Upper lobe of right lung (tissue), 1 donor: ENCODE results near the gene SLC51A. TPM values are rescaled to one million over a fixed set of nuclear protein-coding genes. Genes with fewer than 3 reads are reported as not detected.
"Not testable (repeated sequence)": the region's sequence is repeated elsewhere in the genome, so short reads cannot be mapped to it uniquely, and the experiment has no call there.

Experiments used
- ATAC-seq: fragments of 200-7000 bp; cut with Tn5 transposase; one replicate; pipeline ENCODE4 v1.9.1; 2020; ENCODE audit warnings: mild to moderate bottlenecking, moderate library complexity
- DNase-seq: peaks from one replicate; pipeline ENCODE4 v3.0.0-alpha.2; 2020
- H3K27ac ChIP-seq: fragments of 200-600 bp; one replicate; pipeline ENCODE4 v1.8.0; 2022
- H3K27me3 ChIP-seq: fragments of 200-600 bp; one replicate; pipeline ENCODE4 v1.8.0; 2022; ENCODE audit warnings: mild to moderate bottlenecking
- H3K36me3 ChIP-seq: fragments of 200-600 bp; one replicate; pipeline ENCODE4 v1.8.0; 2022
- H3K4me1 ChIP-seq: fragments of 200-600 bp; one replicate; pipeline ENCODE4 v1.8.0; 2022
- H3K4me3 ChIP-seq: fragments of 200-600 bp; one replicate; pipeline ENCODE4 v1.8.0; 2022; ENCODE audit warnings: mild to moderate bottlenecking
- H3K9me3 ChIP-seq: fragments of 200-600 bp; one replicate; pipeline ENCODE4 v1.8.0; 2022
- intact Hi-C: fragments of 100-400 bp; cut with DNase I; formaldehyde crosslinking; loops from one replicate; pipeline ENCODE4 v1.11.0; 2022
- total RNA-seq: library from RNA; stranded (reverse); fragmentation: NEBNext Ultra II Directional; extraction: Animal tissue kit (Norgen Biotek cat#: 25700); gene quantifications from one replicate; pipeline ENCODE4 v1.2.1, GENCODE V29; 2021
- TF ChIP-seq, protein P1 (sequence below): fragments of 200-600 bp; IDR thresholded peaks from one replicate; pipeline ENCODE4 v1.8.0; 2022; ENCODE audit warnings: antibody characterized with exemption
- donor health status: DM: no; HTN: yes; CAD: no; lungs with severe emphysema.

Gene SLC51A
- total RNA-seq, 1 donor from 2014 or later = not detected

DNA sequence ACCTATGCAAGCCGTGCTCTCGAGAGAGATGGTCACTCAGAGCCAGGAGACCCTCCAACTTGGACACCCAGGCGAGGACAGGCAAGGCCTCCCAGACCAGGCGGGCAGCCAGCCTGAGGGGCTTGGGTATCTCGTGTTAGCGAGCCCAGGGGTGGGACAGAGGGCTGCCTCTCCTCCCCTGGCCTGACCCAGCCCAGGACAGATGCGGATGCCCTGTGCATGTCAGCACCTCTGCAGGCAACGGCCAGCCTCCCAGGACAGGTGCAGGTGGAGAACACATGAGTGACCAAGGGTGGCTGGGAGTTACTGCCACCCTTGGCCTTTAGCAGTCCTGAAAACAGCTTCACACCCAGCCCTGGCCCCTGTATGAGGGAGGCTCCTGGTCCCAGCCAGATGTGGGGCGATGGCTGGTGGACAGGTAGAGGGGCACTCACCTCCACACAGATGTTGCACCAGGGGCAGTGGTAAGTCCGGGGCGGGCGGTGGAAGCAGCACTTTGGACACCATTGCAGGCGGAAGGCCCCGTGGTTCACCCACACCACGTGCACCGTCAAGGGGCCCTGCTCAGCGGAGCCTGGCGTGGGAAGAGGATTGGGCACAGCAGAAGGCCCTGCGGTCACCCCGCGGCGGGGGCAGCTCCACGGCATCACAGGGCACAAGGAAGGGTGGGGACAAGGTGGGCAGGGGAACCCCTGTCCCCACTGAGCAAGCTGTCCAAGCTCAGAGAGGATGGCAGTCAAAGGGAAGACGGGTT, 7.2 kb upstream of the SLC51A start:
- no peaks in the 10 kb centered on the region for H3K9me3 ChIP-seq
- DNase-seq (no peak), ATAC-seq (no peak)
- H3K36me3 ChIP-seq = no peaks in the 10 kb centered on the region
- no peak overlapping the region for H3K4me3 ChIP-seq
- H3K4me1 ChIP-seq = no peaks in the 10 kb centered on the region
- no peaks in the 10 kb centered on the region for H3K27me3 ChIP-seq
- H3K27ac ChIP-seq = no peak overlapping the region
- intact Hi-C loops = no loop called here
- TF ChIP-seq, protein P1, sequence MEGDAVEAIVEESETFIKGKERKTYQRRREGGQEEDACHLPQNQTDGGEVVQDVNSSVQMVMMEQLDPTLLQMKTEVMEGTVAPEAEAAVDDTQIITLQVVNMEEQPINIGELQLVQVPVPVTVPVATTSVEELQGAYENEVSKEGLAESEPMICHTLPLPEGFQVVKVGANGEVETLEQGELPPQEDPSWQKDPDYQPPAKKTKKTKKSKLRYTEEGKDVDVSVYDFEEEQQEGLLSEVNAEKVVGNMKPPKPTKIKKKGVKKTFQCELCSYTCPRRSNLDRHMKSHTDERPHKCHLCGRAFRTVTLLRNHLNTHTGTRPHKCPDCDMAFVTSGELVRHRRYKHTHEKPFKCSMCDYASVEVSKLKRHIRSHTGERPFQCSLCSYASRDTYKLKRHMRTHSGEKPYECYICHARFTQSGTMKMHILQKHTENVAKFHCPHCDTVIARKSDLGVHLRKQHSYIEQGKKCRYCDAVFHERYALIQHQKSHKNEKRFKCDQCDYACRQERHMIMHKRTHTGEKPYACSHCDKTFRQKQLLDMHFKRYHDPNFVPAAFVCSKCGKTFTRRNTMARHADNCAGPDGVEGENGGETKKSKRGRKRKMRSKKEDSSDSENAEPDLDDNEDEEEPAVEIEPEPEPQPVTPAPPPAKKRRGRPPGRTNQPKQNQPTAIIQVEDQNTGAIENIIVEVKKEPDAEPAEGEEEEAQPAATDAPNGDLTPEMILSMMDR = no peak

DNA sequence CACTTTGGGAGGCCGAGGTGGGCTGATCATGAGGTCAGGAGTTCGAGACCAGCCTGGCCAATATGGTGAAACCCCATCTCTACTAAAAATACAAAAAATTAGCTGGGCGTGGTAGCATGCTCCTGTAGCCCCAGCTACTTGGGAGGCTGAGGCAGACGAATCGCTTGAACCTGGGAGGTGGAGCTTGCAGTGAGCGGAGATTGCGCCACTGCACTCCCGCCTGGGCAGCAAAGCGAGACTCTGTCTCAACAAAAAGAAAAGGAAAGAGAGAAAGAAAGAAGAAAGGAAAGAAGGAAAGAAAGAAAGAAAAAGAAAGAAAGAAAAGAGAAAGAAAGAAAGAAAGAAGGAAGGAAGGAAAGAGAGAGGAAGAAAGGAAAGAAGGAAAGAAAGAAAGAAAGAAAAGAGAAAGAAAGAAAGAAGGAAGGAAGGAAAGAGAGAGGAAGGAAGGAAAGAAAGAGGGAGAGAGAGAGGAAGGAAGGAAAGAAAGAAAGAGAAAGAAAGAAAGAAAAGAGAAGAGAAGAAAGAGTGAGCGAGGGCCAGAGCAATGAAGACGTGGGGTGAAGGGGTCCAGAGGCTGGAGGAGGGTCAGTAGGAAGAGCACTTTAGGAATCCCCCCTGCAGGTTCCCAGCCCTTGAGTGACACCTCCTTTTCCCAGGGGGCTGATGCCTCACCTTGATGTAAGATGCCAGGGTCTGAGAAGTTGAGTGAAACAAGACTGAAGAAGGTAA, 6.2 kb upstream of the SLC51A start:
- H3K9me3 ChIP-seq, intact Hi-C loops, DNase-seq, H3K27me3 ChIP-seq, ATAC-seq, H3K36me3 ChIP-seq, H3K4me3 ChIP-seq, H3K27ac ChIP-seq, H3K4me1 ChIP-seq: not testable (repeated sequence)

DNA sequence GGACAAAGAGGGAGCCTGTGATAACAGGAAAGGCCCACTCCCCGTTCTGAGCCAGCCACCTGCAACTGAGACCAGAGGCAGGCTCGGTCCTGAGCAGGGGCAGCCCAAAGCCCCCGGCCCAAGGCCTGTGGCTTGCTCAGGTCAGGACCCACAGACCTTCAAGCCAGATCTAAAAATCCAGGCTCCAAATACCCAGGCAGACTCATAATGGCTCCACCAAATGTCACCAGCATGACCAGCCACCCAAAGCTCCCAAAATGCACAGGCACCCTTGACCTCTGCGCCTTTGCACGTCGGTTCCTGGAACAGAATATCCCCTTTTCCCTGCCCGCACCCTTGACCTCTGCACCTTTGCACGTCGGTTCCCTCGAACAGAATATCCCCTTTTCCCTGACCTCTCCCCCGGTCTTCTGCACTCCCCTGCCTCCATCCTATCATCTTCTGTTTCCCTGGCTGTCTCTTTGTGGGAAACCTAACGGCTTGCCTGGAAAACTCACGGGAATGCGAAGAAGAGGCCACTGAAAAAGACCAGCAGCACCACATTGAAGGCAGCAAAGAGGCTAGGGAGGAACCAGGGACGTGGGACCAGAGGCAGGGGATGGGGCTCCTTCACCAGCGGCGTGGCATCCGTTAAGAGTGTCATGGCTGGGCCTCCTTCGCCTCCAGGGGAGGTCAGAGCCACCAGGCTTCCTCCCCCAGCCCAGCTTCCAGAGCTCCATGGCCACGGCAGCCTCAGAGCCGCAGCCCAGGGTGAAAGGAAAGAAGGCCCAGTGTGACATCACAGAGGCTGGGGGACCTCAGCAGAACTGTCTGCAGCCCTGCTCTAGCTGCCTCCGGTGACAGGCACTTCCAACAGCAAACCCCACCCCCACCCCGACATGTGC, 5.4 kb upstream of the SLC51A start, which contains the start of gene ZDHHC19:
Gene ZDHHC19, minus strand, starts transcription at position 728 of the 884 bp plus-strand sequence. Its CDS starts 85 bp downstream, at position 643.
- H3K4me1 ChIP-seq = no peaks in the 10 kb centered on the region
- ATAC-seq (no peak), DNase-seq (no peak)
- H3K36me3 ChIP-seq = no peaks in the 10 kb centered on the region
- H3K4me3 ChIP-seq = no peak within 1 kb of the TSS
- TF ChIP-seq, protein P1 = no peak
- peaks cover 1% of the 10 kb centered on the region for H3K27me3 ChIP-seq
- no peak within 1 kb of the TSS for H3K27ac ChIP-seq
- intact Hi-C loops = no loop called here
- H3K9me3 ChIP-seq = no peaks in the 10 kb centered on the region

GRCh38 chr3:196214783-196215441, 1.4 kb upstream of the SLC51A start:
- Histone ChIP-seq H3K36me3 (no peaks in the 10 kb centered on the region), H3K4me1 (peaks cover 5% of the 10 kb centered on the region), H3K27ac (no peak overlapping the region), H3K27me3 (peaks cover 6% of the 10 kb centered on the region), H3K9me3 (no peaks in the 10 kb centered on the region), H3K4me3 (no peak overlapping the region)
- TF ChIP-seq, protein P1 = no peak
- ATAC-seq = no peak
- peak; percentile 51 for DNase-seq
- intact Hi-C loops = no loop called here

- peaks cover 6% of the 10 kb centered on the region for H3K27me3 ChIP-seq
- no peak overlapping the region for H3K4me3 ChIP-seq
- ATAC-seq (no peak), DNase-seq (peak; percentile 32)
- H3K27ac ChIP-seq = no peak overlapping the region
- H3K4me1 ChIP-seq = peaks cover 5% of the 10 kb centered on the region
- intact Hi-C loops = no loop called here
- TF ChIP-seq, protein P1 = no peak
- no peaks in the 10 kb centered on the region for H3K36me3 ChIP-seq
- no peaks in the 10 kb centered on the region for H3K9me3 ChIP-seq
Measured at GRCh38 chr3:196215493-196216020, 777 bp upstream of the SLC51A start.
